Ascending aorta (tissue), 2 donors: ENCODE measurements around the gene PIGC. TPM values are rescaled to one million over a fixed set of nuclear protein-coding genes. Genes with fewer than 3 reads are reported as not detected.

Source experiments
- DNase-seq, 2 donors: peaks; one replicate each; pipeline ENCODE4 v3.0.0-alpha.2; 2019; ENCODE audit warnings: low spot score in 2 of 2
- H3K27ac ChIP-seq, 2 donors: fragments of 200-600 bp; sonication (generic); one replicate each; pipeline ENCODE4 v1.5.1; 2016 to 2017; ENCODE audit warnings: mild to moderate bottlenecking in 1 of 2
- H3K27me3 ChIP-seq: fragments of 200-600 bp; sonication (generic); one replicate; pipeline ENCODE4 v1.5.1; 2017
- H3K36me3 ChIP-seq, 2 donors: fragments of 200-600 bp; sonication (generic); one replicate each; pipeline ENCODE4 v1.5.1; 2016
- H3K4me1 ChIP-seq, 2 donors: fragments of 200-600 bp; sonication (generic); one replicate each; pipeline ENCODE4 v1.5.1; 2016 to 2017; ENCODE audit warnings: mild to moderate bottlenecking in 1 of 2
- H3K4me3 ChIP-seq, 2 donors: fragments of 200-600 bp; sonication (generic); one replicate each; pipeline ENCODE4 v1.5.1; 2016 to 2017; ENCODE audit warnings: mild to moderate bottlenecking in 1 of 2
- H3K9me3 ChIP-seq, 2 donors: fragments of 200-600 bp; sonication (generic); one replicate each; pipeline ENCODE4 v1.5.1; 2016
- intact Hi-C: fragments of 100-400 bp; cut with DNase I; formaldehyde crosslinking; loops from one replicate; pipeline ENCODE4 v1.15.1; 2023
- total RNA-seq: library from RNA; depleted of rRNA; stranded (reverse); fragments of >200 nt; gene quantifications from one replicate; pipeline ENCODE4 v1.1.0, GENCODE V29; 2016
- TF ChIP-seq, protein P1 (sequence below), 3 experiments: fragments of 200-600 bp in 2 of 3; fragments of 450-650 bp in 1 of 3; sonication (generic) in 2 of 3; IDR thresholded peaks; one replicate each; pipeline ENCODE4 v1.5.1; 2016 to 2019; ENCODE audit warnings: antibody characterized with exemption in 3 of 3, mild to moderate bottlenecking in 1 of 3, moderate library complexity in 1 of 3

The PIGC gene
- total RNA-seq, 1 donor from 2014 or later = 20.0 TPM

DNA sequence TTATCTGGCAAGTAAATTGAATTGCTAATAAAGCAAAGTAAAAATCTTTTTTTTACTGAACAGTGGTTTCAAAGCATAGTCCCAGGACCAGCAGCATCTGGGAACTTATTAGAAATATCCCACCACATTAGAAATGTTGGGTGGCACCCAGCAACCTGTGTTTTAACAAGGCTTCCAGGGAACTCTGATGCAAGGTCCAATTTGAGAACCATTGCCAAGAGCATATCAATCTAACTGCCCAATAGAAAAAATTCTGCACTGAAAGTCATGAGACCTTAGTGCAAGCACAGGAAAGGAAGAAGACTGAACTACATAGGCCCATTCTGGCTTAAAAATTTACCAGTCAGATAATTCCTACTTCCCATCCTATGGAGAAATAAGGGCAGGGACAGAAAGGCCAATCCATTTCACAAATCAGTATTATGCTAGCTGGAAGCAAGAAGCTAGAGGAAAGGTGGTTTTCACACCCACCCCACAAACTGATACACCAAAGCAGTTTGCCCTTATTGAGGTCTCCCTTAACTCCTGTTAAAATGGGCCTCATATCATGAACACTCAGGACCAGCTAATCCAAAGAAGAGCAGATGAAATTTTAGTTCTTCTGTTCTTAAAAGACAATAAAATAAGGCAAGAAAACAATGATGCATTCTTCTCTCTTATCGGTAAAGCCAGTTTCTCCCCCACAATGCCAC lies 40.8 kb downstream of the PIGC start:
- Histone ChIP-seq H3K4me3 (no peak overlapping the region), H3K4me1 (peaks cover 3 to 38% of the 10 kb centered on the region in 2 donors), H3K36me3 (no peaks in the 10 kb centered on the region), H3K27ac (no peak overlapping the region), H3K27me3 (no peaks in the 10 kb centered on the region), H3K9me3 (no peaks in the 10 kb centered on the region)
- DNase-seq = no peak
- TF ChIP-seq, protein P1, sequence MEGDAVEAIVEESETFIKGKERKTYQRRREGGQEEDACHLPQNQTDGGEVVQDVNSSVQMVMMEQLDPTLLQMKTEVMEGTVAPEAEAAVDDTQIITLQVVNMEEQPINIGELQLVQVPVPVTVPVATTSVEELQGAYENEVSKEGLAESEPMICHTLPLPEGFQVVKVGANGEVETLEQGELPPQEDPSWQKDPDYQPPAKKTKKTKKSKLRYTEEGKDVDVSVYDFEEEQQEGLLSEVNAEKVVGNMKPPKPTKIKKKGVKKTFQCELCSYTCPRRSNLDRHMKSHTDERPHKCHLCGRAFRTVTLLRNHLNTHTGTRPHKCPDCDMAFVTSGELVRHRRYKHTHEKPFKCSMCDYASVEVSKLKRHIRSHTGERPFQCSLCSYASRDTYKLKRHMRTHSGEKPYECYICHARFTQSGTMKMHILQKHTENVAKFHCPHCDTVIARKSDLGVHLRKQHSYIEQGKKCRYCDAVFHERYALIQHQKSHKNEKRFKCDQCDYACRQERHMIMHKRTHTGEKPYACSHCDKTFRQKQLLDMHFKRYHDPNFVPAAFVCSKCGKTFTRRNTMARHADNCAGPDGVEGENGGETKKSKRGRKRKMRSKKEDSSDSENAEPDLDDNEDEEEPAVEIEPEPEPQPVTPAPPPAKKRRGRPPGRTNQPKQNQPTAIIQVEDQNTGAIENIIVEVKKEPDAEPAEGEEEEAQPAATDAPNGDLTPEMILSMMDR (IDR thresholded peaks at IDR 0.05) = no peak
- intact Hi-C loops = no loop called here

DNA sequence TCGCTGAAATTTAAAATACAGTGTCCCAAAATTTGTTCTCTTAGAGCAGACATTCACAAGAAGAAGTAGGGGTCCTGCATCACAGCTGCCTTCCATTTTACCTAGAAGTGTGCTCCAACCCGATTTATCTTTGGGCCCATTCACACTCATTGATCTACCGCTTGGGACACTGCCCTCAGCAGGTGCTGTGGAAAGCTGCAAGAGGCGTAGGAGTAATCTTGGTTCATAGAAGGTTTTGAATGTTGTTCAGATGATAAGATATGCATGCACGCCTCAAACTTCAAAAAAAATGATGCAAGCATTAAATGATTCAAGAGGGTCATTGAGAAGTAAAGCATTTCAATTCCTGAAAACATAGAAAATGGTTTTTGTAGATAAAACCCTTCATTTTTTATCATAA lies 42.0 kb downstream of the PIGC start:
- H3K4me3 ChIP-seq = no peak overlapping the region
- no peaks in the 10 kb centered on the region for H3K9me3 ChIP-seq
- H3K27me3 ChIP-seq = no peaks in the 10 kb centered on the region
- H3K27ac ChIP-seq = peak overlapping the region; percentile 79 to 87
- DNase-seq = no peak
- no peaks in the 10 kb centered on the region for H3K36me3 ChIP-seq
- H3K4me1 ChIP-seq = peaks cover 3 to 44% of the 10 kb centered on the region in 2 donors
- intact Hi-C loops = loop anchor here (2.0 kb wide), 1 partner anchor 359 kb away; no protein-coding TSS in a partner anchor
- TF ChIP-seq, protein P1 (IDR thresholded peaks at IDR 0.05) = peak in 1 of 3 experiments; percentile 27

DNA sequence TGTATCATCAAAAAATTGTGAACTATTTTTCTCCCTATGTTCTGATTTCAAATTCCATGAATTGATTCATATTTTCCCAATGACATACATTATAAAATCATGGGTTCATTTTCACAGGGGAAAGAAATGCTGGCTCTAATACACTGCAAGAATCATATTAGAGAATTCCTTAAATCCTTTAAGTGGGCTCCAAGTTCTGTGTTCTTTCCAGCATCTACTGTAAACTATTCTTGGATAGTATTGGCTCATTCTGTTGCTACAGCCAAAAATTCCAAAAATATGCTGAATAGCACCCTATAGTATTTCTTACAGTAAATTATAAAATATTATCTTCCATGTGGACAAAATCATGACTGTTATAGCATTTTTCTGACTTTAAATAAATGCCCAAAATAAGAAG lies 42.4 kb downstream of the PIGC start:
- Histone ChIP-seq H3K27ac (peak overlapping the region; percentile 79 to 87), H3K27me3 (no peaks in the 10 kb centered on the region), H3K9me3 (no peaks in the 10 kb centered on the region), H3K4me3 (no peak overlapping the region), H3K36me3 (no peaks in the 10 kb centered on the region), H3K4me1 (peaks cover 3 to 44% of the 10 kb centered on the region in 2 donors)
- intact Hi-C loops = loop anchor here (2.0 kb wide), 1 partner anchor 359 kb away; no protein-coding TSS in a partner anchor
- DNase-seq = no peak
- TF ChIP-seq, protein P1 (IDR thresholded peaks at IDR 0.05) = no peak

DNA sequence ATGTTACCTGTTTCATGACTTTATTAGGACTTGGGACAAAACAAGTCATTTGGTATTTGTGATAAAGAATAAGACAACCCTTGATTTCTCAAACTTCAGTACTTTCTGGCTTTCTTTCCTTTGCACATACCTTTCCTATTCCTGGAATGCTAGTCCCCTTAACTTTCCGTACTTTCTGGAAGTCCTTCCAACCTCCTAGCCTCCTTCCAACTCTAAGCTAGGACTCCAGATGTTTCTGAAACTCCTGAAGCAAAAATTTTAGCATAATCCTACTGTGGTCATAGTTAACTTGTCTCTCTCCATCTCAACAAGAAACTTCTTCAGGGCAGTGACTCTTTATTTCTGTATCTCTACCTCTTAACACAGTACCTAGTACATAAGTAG lies 43.2 kb downstream of the PIGC start:
- Histone ChIP-seq H3K27me3 (no peaks in the 10 kb centered on the region), H3K36me3 (no peaks in the 10 kb centered on the region), H3K27ac (peak overlapping the region; percentile 79 to 87), H3K4me1 (peaks cover 3 to 44% of the 10 kb centered on the region in 2 donors), H3K4me3 (no peak overlapping the region), H3K9me3 (no peaks in the 10 kb centered on the region)
- intact Hi-C loops = loop anchor here (1.0 to 2.0 kb wide), 2 partner anchors 310 to 358 kb away; no protein-coding TSS in a partner anchor
- TF ChIP-seq, protein P1 (IDR thresholded peaks at IDR 0.05) = no peak
- no peak for DNase-seq

DNA sequence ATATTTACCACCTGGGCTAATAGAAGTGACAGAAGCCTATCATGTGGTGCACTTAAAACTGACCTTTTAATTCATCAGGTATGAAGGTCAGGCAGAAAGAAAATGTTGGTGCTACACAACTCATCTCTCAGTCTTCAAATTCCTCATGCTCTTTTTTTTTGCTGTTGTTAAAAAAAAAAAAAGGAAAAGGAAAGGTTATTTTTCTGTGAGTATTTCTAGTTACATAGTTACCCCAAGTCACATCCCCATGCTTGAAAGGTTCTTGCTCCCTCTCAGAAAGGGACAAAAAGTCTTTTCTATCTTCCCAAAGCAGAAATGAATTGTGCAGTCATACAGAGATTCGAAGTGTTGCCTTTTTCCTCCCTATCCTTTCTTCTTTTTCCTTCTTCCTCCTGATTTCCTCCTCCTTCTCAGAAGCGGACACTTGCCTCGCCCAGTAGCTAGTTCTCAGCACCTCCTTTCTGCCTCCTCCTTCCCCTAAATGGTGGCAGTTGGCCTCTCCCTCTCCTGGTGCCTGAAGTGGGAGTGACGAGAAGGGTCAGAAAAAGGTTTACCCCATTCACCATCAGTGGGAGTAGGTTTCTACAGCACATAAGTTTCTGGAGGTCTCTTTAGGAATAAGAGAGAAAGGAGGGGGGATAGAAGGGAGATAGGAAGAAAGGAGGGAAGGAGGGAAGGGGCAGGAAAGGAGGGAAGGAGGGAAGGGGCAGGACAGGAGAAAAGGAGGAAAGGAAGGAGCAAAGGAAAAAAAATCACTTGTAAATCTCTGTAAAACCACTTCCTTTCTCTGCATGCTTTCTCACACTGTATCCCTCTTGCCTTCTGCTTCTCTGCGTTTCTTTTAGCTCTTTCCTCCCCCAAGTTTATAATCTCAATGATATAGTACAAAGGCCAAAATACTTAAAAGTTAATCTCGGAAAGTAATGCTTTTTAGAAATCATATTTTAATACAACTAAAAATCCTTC lies 43.8 kb downstream of the PIGC start:
- intact Hi-C loops = loop anchor here (1.0 to 5.0 kb wide), 9 partner anchors 41 to 357 kb away; partner anchors contain the start of genes PIGC and SUCO
- DNase-seq = no peak
- Histone ChIP-seq H3K27me3 (no peaks in the 10 kb centered on the region), H3K36me3 (no peaks in the 10 kb centered on the region), H3K9me3 (no peaks in the 10 kb centered on the region), H3K4me3 (no peak overlapping the region), H3K27ac (peak overlapping the region; percentile 79 to 87), H3K4me1 (peaks cover 3 to 44% of the 10 kb centered on the region in 2 donors)
- TF ChIP-seq, protein P1 (IDR thresholded peaks at IDR 0.05) = no peak
